UCSD-AML1 (cell line): ENCODE results near the gene IFT52.
"Not testable (repeated sequence)": the region's sequence is repeated elsewhere in the genome, so short reads cannot be mapped to it uniquely, and the experiment has no call there.

Experiments used
- DNase-seq: peaks from one replicate; lab custom pipeline; 2025; ENCODE audit not compliant: unreplicated experiment; lab: John Stamatoyannopoulos, UW

The IFT52 gene

DNA sequence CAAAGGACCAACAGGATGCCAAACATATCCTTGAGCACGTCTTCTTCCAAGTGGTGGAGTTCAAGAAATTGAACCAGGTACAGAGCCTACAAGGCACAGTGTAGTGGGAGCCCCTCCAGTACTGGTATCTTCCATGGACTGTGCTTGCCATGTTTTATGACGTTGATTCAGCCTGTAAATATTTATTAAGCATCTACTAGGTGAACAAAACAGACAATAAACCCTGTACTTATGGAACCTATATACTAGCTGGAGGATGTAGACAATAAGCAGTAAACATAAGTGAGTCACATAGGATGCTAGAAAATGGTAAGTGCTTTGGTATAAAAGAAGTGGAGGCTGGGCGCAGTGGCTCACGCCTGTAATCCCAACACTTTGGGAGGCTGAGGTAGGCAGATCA lies 51.8 kb downstream of the IFT52 start:
- DNase-seq: no peak

GRCh38 chr20:43650997-43651525 lies 60.3 kb downstream of the IFT52 start:
- no peak for DNase-seq

DNA sequence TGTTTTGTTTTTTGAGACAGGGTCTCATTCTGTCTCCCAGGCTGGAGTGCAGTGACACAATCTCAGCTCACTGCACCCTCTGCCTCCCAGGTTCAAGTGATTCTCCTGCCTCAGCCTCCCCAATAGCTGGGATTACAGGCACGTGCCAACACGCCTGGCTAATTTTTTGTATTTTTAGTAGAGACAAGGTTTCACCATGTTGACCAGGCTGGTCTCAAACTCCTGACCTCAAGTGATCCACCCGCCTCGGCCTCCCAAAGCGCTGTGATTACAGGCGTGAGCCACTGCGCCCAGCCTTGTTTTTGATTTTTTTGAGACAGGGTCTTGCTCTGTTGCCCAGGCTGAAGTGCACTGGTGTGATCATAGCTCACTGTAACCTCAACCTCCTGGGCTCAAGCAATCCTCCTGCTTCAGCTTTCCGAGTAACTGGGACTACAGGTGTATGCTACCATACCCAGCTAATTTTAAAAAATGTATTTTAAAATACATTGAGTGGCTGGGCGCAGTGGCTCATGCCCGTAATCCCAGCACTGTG lies 61.0 kb downstream of the IFT52 start:
- DNase-seq: not testable (repeated sequence)

DNA sequence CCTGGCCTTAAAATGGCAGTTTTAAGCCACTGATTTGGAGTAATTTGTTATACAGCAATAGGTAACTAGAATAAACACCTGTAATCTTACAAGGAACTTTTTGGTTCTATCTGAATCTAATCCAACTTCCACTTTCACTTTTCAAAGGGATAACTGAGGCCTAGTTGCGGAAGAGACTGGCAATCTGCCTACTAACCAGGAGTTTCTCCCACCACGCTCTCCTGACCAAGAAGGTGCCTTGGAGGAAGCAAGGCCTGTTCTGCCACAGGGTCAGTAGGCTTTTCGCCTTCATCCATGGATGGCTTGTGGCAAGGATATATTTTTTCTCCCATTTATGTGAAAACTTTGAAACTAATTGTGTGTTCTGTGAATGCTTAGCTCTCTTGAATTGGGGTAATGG lies 63.2 kb downstream of the IFT52 start:
- DNase-seq: no peak

GRCh38 chr20:43655176-43655575 lies 64.4 kb downstream of the IFT52 start:
- not testable (repeated sequence) for DNase-seq

DNA sequence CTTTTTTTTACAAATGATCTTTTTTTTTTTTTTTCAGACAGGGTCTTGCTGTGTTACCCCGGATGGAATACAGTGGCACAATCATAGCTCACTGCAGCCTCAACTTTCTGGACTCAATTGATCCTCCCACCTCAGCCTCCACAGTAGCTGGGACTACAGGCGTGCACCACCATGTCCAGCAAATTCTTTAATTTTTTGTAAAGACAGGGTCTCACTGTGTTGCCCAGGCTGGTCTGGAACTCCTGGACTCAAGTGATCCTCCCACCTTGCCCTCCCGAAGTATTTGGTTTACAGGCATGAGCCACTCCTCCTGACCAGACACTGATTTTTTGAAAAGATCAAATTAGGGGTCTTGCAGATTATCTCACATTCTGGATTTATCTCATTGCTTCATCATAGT lies 65.2 kb downstream of the IFT52 start:
- no peak for DNase-seq

DNA sequence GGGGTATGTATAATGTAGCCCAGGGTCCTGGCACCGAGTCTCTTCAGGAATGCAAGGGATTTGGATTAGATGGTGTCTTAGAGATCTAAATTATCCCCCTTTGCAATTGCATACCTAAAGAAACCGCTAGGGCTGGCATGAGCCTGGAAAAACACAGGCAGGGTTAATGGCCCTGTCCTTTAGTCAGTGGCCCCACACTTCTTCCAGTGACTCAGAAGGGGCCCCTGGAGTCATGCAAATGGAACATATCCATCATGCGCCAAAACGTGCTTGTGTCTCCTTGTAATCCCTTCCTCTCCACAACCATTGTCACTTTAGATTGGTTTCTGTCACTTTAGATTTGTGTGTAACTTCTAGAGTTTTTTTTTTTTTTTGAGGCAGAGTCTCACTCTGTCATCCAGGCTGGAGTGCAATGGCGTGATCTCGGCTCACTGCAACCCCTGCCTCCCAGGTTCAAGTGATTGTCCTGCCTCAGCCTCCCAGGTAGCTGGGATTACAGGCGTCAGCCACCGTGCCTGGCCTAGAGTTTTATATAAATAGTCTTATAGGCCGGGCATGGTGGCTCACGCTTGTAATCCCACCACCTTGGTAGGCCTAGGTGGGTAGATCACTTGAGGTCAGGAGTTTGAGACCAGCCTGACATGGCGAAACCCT lies 67.5 kb downstream of the IFT52 start:
- no peak for DNase-seq

GRCh38 chr20:43658723-43659419 lies 68.1 kb downstream of the IFT52 start:
- no peak for DNase-seq

DNA sequence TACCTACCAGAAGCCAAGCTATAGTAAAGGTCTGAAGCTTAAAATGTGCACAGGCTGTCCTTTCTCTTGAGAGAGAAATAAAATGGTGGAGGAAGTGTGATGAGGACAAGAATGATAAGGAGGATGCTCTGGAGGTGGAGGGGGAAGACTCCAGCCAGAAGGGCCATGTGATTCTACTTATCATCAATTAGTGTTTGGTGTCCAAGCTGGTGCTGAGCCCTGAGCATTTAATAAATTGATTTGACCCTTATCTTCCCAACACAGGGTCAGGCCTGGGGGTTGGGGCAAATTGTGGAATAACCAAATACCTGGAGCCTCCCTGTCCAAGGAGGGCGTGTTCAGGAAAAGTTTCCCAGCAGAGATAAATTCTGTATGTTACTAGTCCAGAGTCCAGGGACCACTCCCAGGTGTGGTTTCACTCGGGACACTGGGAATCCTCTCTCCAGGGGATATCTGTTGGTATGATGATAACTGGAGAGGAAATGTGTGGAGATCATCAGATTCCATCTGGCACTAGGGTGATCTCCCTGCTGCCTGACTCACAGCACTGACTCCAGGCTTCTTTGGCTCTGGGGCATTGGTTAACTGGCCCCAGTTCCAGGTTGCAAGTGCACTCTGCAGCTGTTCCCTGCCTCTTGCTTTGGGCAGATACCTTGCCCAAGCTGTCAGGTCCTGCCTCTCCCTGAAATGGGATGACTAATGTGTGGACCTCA lies 72.4 kb downstream of the IFT52 start:
- no peak for DNase-seq

DNA sequence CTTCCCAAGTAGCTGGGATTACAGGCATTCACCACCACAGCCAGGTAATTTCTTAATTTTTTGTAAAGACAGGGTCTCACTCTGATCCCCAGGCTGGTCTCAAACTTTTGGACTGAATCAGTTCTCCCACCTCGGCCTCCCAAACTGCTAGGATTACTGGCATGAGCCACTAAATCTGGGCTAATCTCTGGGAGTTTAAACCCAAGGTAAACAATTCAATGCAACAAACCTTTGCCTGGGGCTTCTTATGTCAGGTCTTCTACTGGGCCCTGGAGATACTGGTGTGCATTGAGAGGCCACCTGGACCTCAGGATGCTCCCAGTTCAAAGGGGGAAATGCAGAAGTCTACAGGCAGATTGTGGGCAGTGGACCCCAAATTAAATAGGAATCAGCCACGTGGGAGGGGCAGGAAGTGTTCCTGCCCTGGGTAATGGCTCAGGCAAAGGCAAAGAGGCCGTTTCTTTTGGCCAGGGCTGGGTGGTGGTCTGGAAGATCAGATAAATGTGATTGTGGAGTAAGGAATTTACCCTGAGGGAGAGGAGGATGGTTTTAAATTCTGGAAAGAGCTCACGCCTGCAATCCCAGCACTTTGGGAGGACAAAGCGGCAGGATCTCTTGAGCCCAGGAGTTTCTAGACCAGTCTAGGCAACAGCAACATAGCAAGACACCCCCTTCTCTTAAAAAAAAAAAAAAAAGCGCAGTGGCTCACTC lies 74.9 kb downstream of the IFT52 start:
- DNase-seq: no peak

- peak; percentile 67 for DNase-seq
Measured at GRCh38 chr20:43666376-43667328, 75.9 kb downstream of the IFT52 start, which contains the start of gene MYBL2. Gene MYBL2, plus strand, starts transcription at chr20:43667114. Its CDS starts 170 bp downstream, at chr20:43667284.

- DNase-seq: no peak
Measured at GRCh38 chr20:43667341-43668132, 76.8 kb downstream of the IFT52 start.

GRCh38 chr20:43669332-43669731 lies 78.6 kb downstream of the IFT52 start:
- DNase-seq: no peak

DNA sequence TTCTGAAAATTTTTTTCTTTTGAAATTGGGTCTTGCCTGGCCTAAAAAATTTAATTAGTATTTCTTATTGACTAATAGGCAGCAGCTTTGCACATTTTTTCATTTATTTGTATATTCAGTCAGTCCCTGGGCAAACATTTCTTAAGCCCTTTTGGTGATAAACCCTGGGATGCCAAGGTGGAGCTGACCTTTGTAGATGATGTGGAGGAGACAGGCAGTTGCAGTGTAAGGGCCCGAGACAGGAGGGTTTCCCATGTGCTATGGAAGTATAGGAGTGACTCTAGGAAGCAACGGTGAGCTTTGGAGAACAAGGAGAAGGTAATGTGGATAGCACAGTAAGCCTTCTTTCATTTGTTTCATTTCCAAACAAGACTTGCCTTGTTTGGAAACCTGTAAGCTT lies 79.7 kb downstream of the IFT52 start:
- no peak for DNase-seq

GRCh38 chr20:43676368-43676767 lies 85.6 kb downstream of the IFT52 start:
- no peak for DNase-seq

GRCh38 chr20:43680981-43681380 lies 90.2 kb downstream of the IFT52 start:
- DNase-seq: no peak

DNA sequence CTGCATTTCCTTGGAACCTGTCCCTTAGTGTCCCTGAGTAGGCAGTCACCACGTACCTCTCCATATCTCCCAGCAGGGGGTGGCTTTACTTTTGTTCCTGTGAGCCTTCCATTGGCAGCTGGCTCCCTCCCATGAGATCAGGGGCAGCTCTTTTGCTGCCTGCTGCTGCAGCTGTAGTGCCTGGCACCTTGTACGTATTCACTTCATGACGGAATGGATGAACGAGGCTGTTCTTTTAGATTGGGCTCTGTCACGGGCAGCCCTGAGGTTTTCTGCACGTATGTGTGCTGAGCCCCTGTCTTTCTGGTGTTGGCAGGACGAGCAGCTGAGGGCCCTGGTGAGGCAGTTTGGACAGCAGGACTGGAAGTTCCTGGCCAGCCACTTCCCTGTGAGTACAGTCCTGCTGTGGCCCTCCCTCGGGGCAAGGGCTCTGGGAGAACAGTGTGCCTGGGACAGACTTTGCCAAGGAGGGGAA lies 90.8 kb downstream of the IFT52 start:
- no peak for DNase-seq

GRCh38 chr20:43681991-43682410 lies 91.3 kb downstream of the IFT52 start:
- no peak for DNase-seq

- no peak for DNase-seq
Measured at GRCh38 chr20:43682446-43682845, 91.7 kb downstream of the IFT52 start.
